Subcutaneous abdominal adipose tissue (tissue), 5 donors: ENCODE measurements around the gene PTGER4.

Source experiments
- H3K27ac ChIP-seq: one replicate; pipeline ENCODE4 v1.7.0; 2013; ENCODE audit warnings: low read depth, mild to moderate bottlenecking, inconsistent platforms, low read length, moderate library complexity
- H3K27me3 ChIP-seq, 5 donors: one replicate each; pipeline ENCODE4 v1.7.0; 2013; ENCODE audit warnings: low read length in 5 of 5, inconsistent platforms in 1 of 5; ENCODE audit not compliant: control insufficient read depth in 5 of 5, insufficient read depth in 4 of 5
- H3K36me3 ChIP-seq, 5 donors: one replicate each; pipeline ENCODE4 v1.7.0; 2013; ENCODE audit warnings: low read length in 5 of 5; ENCODE audit not compliant: control insufficient read depth in 5 of 5, insufficient read depth in 5 of 5
- H3K4me1 ChIP-seq, 5 donors: one replicate each; pipeline ENCODE4 v1.7.0; 2013; ENCODE audit warnings: low read length in 5 of 5, mild to moderate bottlenecking in 3 of 5, moderate library complexity in 1 of 5; ENCODE audit not compliant: control insufficient read depth in 5 of 5, insufficient read depth in 5 of 5
- H3K4me3 ChIP-seq, 5 donors: one replicate each; pipeline ENCODE4 v1.7.0; 2013; ENCODE audit warnings: low read length in 5 of 5, low read depth in 1 of 5
- H3K9ac ChIP-seq, 5 donors: one replicate each; pipeline ENCODE4 v1.7.0; 2013; ENCODE audit warnings: low read length in 5 of 5, mild to moderate bottlenecking in 4 of 5, moderate library complexity in 3 of 5
- H3K9me3 ChIP-seq, 5 donors: one replicate each; pipeline ENCODE4 v1.7.0; 2013; ENCODE audit warnings: low read length in 5 of 5; ENCODE audit not compliant: control insufficient read depth in 5 of 5
- donor health status: healthy.
- donor health status: healthy.
- donor health status: healthy.
- donor health status: healthy.
- donor health status: healthy.

The PTGER4 gene

GRCh38 chr5:40667161-40667663 is 12.5 kb upstream of the PTGER4 start:
- no peaks in the 10 kb centered on the region for H3K36me3 ChIP-seq
- H3K4me1 ChIP-seq, result peaks cover 0 to 4% (median 0%) of the 10 kb centered on the region in 5 donors
- H3K27ac ChIP-seq, result no peak overlapping the region
- H3K27me3 ChIP-seq, result no peaks in the 10 kb centered on the region
- no peak overlapping the region for H3K9ac ChIP-seq
- H3K4me3 ChIP-seq, result no peak overlapping the region
- no peaks in the 10 kb centered on the region for H3K9me3 ChIP-seq

GRCh38 chr5:40669606-40670390 is 9.9 kb upstream of the PTGER4 start:
- Histone ChIP-seq H3K9me3 (no peaks in the 10 kb centered on the region), H3K4me3 (no peak overlapping the region), H3K4me1 (peaks cover 0 to 4% (median 2%) of the 10 kb centered on the region in 5 donors), H3K36me3 (no peaks in the 10 kb centered on the region), H3K27me3 (no peaks in the 10 kb centered on the region), H3K9ac (no peak overlapping the region), H3K27ac (no peak overlapping the region)

- H3K27me3 ChIP-seq, result no peaks in the 10 kb centered on the region
- H3K9ac ChIP-seq, result no peak overlapping the region
- no peaks in the 10 kb centered on the region for H3K9me3 ChIP-seq
- H3K36me3 ChIP-seq, result no peaks in the 10 kb centered on the region
- no peak overlapping the region for H3K4me3 ChIP-seq
- H3K27ac ChIP-seq, result no peak overlapping the region
- peaks cover 6 to 14% (median 13%) of the 10 kb centered on the region in 5 donors for H3K4me1 ChIP-seq
These were observed 7.3 kb upstream of the PTGER4 start for GRCh38 chr5:40672425-40672824.

GRCh38 chr5:40674661-40675235 is 5.0 kb upstream of the PTGER4 start:
- H3K4me1 ChIP-seq, result peaks cover 7 to 29% (median 25%) of the 10 kb centered on the region in 5 donors
- H3K36me3 ChIP-seq, result no peaks in the 10 kb centered on the region
- H3K4me3 ChIP-seq, result no peak overlapping the region
- no peaks in the 10 kb centered on the region for H3K9me3 ChIP-seq
- H3K27ac ChIP-seq, result no peak overlapping the region
- H3K9ac ChIP-seq, result no peak overlapping the region
- no peaks in the 10 kb centered on the region for H3K27me3 ChIP-seq

- Histone ChIP-seq H3K9ac (no peak overlapping the region), H3K27ac (no peak overlapping the region), H3K4me1 (peaks cover 7 to 35% (median 32%) of the 10 kb centered on the region in 5 donors), H3K4me3 (no peak overlapping the region), H3K36me3 (no peaks in the 10 kb centered on the region), H3K9me3 (no peaks in the 10 kb centered on the region), H3K27me3 (no peaks in the 10 kb centered on the region)
These were observed 4.2 kb upstream of the PTGER4 start for GRCh38 chr5:40675396-40676133.

- Histone ChIP-seq H3K27ac (peak overlapping the region; percentile 95), H3K9ac (peak overlapping the region in 3 of 5 donors; percentile 35 to 95 (median 47)), H3K4me3 (peak overlapping the region in 2 of 5 donors; percentile 13 to 29), H3K9me3 (no peaks in the 10 kb centered on the region), H3K27me3 (no peaks in the 10 kb centered on the region), H3K4me1 (peaks cover 7 to 47% (median 44%) of the 10 kb centered on the region in 5 donors), H3K36me3 (peaks cover 0 to 7% (median 3%) of the 10 kb centered on the region in 5 donors)
These were observed 2.9 kb upstream of the PTGER4 start for GRCh38 chr5:40676613-40677343.

- H3K36me3 ChIP-seq, result peaks cover 0 to 9% (median 3%) of the 10 kb centered on the region in 5 donors
- no peaks in the 10 kb centered on the region for H3K27me3 ChIP-seq
- peak overlapping the region; percentile 95 for H3K27ac ChIP-seq
- H3K4me3 ChIP-seq, result peak overlapping the region in 3 of 5 donors; percentile 13 to 87 (median 29)
- peaks cover 7 to 54% (median 51%) of the 10 kb centered on the region in 5 donors for H3K4me1 ChIP-seq
- no peaks in the 10 kb centered on the region for H3K9me3 ChIP-seq
- H3K9ac ChIP-seq, result peak overlapping the region in 2 of 5 donors; percentile 47 to 95
These were observed 2.3 kb upstream of the PTGER4 start for GRCh38 chr5:40677456-40677855.

GRCh38 chr5:40678026-40678425 is 1.7 kb upstream of the PTGER4 start:
- H3K4me3 ChIP-seq, result peak overlapping the region in 3 of 5 donors; percentile 87 to 99 (median 88)
- H3K27ac ChIP-seq, result peak overlapping the region; percentile 95

GRCh38 chr5:40678460-40679147 is 1.1 kb upstream of the PTGER4 start:
- Histone ChIP-seq H3K36me3 (peaks cover 0 to 9% (median 3%) of the 10 kb centered on the region in 5 donors), H3K27ac (peak overlapping the region; percentile 95), H3K4me3 (peak overlapping the region; percentile 87 to 99 (median 88)), H3K9ac (peak overlapping the region; percentile 62 to 95 (median 81)), H3K27me3 (no peaks in the 10 kb centered on the region), H3K4me1 (peaks cover 7 to 64% (median 61%) of the 10 kb centered on the region in 5 donors), H3K9me3 (no peaks in the 10 kb centered on the region)

More at GRCh38 chr5:40678026-40678425, 1.7 kb upstream of the PTGER4 start:
- Histone ChIP-seq H3K4me1 (peaks cover 7 to 59% (median 55%) of the 10 kb centered on the region in 5 donors), H3K9me3 (no peaks in the 10 kb centered on the region), H3K36me3 (peaks cover 0 to 9% (median 3%) of the 10 kb centered on the region in 5 donors), H3K9ac (peak overlapping the region in 4 of 5 donors; percentile 30 to 95 (median 65)), H3K27me3 (no peaks in the 10 kb centered on the region)
